ENCODE measurements around the gene PTTG1. TPM values are rescaled to one million over a fixed set of nuclear protein-coding genes. Genes with fewer than 3 reads are reported as not detected.

The PTTG1 gene
- total and polyA plus RNA-seq, 9 of the 15 experiments (the other 6 are each of a cell fraction or from before 2014, with no cell fraction given), result 193 to 1,088 (median 349) TPM

- H3K36me3 ChIP-seq (ENCODE audit: control insufficient read depth, insufficient read depth, low read length), result no peaks in the 10 kb centered on the region
- in situ Hi-C loops (cut with MboI) (no loop called here), intact Hi-C loops (cut with micrococcal nuclease) (no loop called here)
- H2AFZ ChIP-seq (ENCODE audit: low read depth, low read length), result no peak overlapping the region
- no peaks in the 10 kb centered on the region for H4K20me1 ChIP-seq (replicated peaks; ENCODE audit: control insufficient read depth, insufficient read depth, low read length)
- no peak overlapping the region for H3K4me3 ChIP-seq
- no peaks in the 10 kb centered on the region for H3K79me2 ChIP-seq (ENCODE audit: control insufficient read depth, insufficient read depth, low read length)
- no peak for FAIRE-seq
- ATAC-seq, result no peak
- no peaks in the 10 kb centered on the region for H3K9me1 ChIP-seq (ENCODE audit: control insufficient read depth, insufficient read depth, low read length)
- no peak overlapping the region for H3K4me2 ChIP-seq (ENCODE audit: insufficient read depth, low read length)
- no peaks in the 10 kb centered on the region for H3K27me3 ChIP-seq (ENCODE audit: control insufficient read depth in 2 of 2, insufficient read depth in 2 of 2, low read length in 2 of 2)
- CTCF ChIA-PET (ENCODE audit: low intra/inter-chr PET ratio), result no interaction called here
- no peak overlapping the region for H3K27ac ChIP-seq (ENCODE audit: extremely low read depth, low read depth, low read length)
- DNase-seq (ENCODE audit: extremely low read depth in 1 of 4, low spot score in 3 of 4), result no peak
- H3K4me1 ChIP-seq (replicated peaks in 1 of 2; ENCODE audit: control insufficient read depth in 2 of 2, insufficient read depth in 2 of 2, low read length in 2 of 2), result no peaks in the 10 kb centered on the region
- no peaks in the 10 kb centered on the region for H3K9me3 ChIP-seq (replicated peaks; ENCODE audit: control insufficient read depth, insufficient read depth, low read depth, low read length)
- TF ChIP-seq SFPQ (IDR thresholded peaks at IDR 0.05; ENCODE audit: low read depth, low read length), result no peak
- TF ChIP-seq ZSCAN29 (IDR thresholded peaks at IDR 0.05), result no peak
- TF ChIP-seq MAFF (IDR thresholded peaks at IDR 0.05; ENCODE audit: low read length), result no peak
- TF ChIP-seq MYBL2 (IDR thresholded peaks at IDR 0.05; ENCODE audit: low read depth), result no peak
- no peak for TF ChIP-seq MYBL2 (CRISPR knock-in tag; IDR thresholded peaks at IDR 0.05; ENCODE audit: borderline replicate concordance)
- no peak for TF ChIP-seq E2F1 (CRISPR knock-in tag; IDR thresholded peaks at IDR 0.05)
- no peak for TF ChIP-seq CHAMP1 (IDR thresholded peaks at IDR 0.05)
- no peak for TF ChIP-seq STAG1 (CRISPR knock-in tag; IDR thresholded peaks at IDR 0.05; ENCODE audit: borderline replicate concordance)
- TF ChIP-seq FOXO4 (CRISPR knock-in tag; IDR thresholded peaks at IDR 0.05), result no peak
- TF ChIP-seq CCAR2 (IDR thresholded peaks at IDR 0.05; ENCODE audit: low read depth, low read length), result no peak
- TF ChIP-seq FOXP1 (CRISPR knock-in tag; IDR thresholded peaks at IDR 0.05), result no peak
- H3K9ac ChIP-seq (ENCODE audit: insufficient read depth in 1 of 2, low read depth in 2 of 2, low read length in 2 of 2), result no peak overlapping the region
- no TSS peak for BruUV-seq (replicated peaks)
- WGBS (ENCODE audit: insufficient coverage, low coverage, missing lambda C conversion rate), result 16% methylated on average over 8 of the region's 9 CpGs
- POLR2A ChIA-PET, result no interaction called here
These were observed 35.0 kb downstream of the PTTG1 start for GRCh38 chr5:160456480-160457177.

Data from K562 (cell line).